Body of pancreas (tissue), 4 donors: Measurements from ENCODE around the gene NUDT1. TPM values are rescaled to one million over a fixed set of nuclear protein-coding genes. Genes with fewer than 3 reads are reported as not detected.
"Not testable (repeated sequence)": the region's sequence is repeated elsewhere in the genome, so short reads cannot be mapped to it uniquely, and the experiment has no call there.

ENCODE experiments used
- ATAC-seq: fragments of 150-250 bp; one replicate; pipeline ENCODE4 v1.9.1; 2016
- DNase-seq, 4 donors: peaks; one replicate each; pipeline ENCODE4 v3.0.0-alpha.2; 2019
- H3K27ac ChIP-seq, 4 donors: fragments of 200-600 bp; sonication (generic); 1 replicate in 3 of 4; 2 replicates in 1 of 4; pipeline versions ENCODE4 v1.5.1 to v1.6.1; 2016 to 2019; ENCODE audit warnings: mild to moderate bottlenecking in 1 of 4, mixed read lengths in 1 of 4, moderate library complexity in 1 of 4
- H3K27me3 ChIP-seq, 2 donors: fragments of 200-600 bp; sonication (generic); one replicate each; pipeline ENCODE4 v1.6.0; 2016; ENCODE audit warnings: mild to moderate bottlenecking in 1 of 2
- H3K36me3 ChIP-seq, 2 donors: fragments of 200-600 bp; sonication (generic); replicated peaks in 1 of 2; 2 replicates each; pipeline ENCODE4 v1.5.1; 2016; ENCODE audit warnings: low read depth in 2 of 2; ENCODE audit not compliant: insufficient read depth in 1 of 2
- H3K4me1 ChIP-seq: fragments of 200-600 bp; sonication (generic); one replicate; pipeline ENCODE4 v1.6.0; 2016
- H3K4me3 ChIP-seq, 2 donors: fragments of 200-600 bp; sonication (generic); 1 replicate in 1 of 2; 2 replicates in 1 of 2; pipeline ENCODE4 v1.5.1; 2016 to 2019
- H3K9me3 ChIP-seq, 3 donors: fragments of 200-600 bp; sonication (generic); 1 replicate in 2 of 3; 2 replicates in 1 of 3; pipeline ENCODE4 v1.5.1; 2016
- CTCF ChIP-seq, 7 experiments: fragments of 450-650 bp in 4 of 7; fragments of 200-600 bp in 3 of 7; sonication (generic) in 3 of 7; IDR thresholded peaks; one replicate each; pipeline ENCODE4 v1.5.1; 2016 to 2019; ENCODE audit warnings: antibody characterized with exemption in 7 of 7
- POLR2A ChIP-seq, 3 donors: fragments of 450-650 bp; IDR thresholded peaks; one replicate each; pipeline ENCODE4 v1.6.1; 2016; ENCODE audit warnings: antibody characterized with exemption in 3 of 3, mild to moderate bottlenecking in 2 of 3
- WGBS, 2 donors: methylation state at CpG; one replicate each; pipeline ENCODE4 v1.1.5; 2017; 5-methylcytosine and 5-hydroxymethylcytosine counted together
- intact Hi-C: fragments of 100-400 bp; cut with DNase I; formaldehyde crosslinking; loops from one replicate; pipeline ENCODE4 v1.15.1; 2023
- total RNA-seq, 2 donors: library from RNA; depleted of rRNA; stranded (reverse); fragments of >200 nt; gene quantifications; one replicate each; pipeline ENCODE4 v1.1.0, GENCODE V29; 2016

Gene NUDT1
- total RNA-seq, 2 donors from 2014 or later = 26.2 TPM; not detected in 1

- intact Hi-C loops = no loop called here
- H3K27ac ChIP-seq = no peak overlapping the region
- DNase-seq (no peak), ATAC-seq (no peak)
- peaks cover 0 to 4% of the 10 kb centered on the region in 2 donors for H3K36me3 ChIP-seq
- H3K9me3 ChIP-seq = no peaks in the 10 kb centered on the region
- no peaks in the 10 kb centered on the region for H3K27me3 ChIP-seq
- WGBS, 2 donors = 96% methylated on average over 17 to 22 of the region's 23 CpGs
- H3K4me3 ChIP-seq = no peak overlapping the region
- TF ChIP-seq CTCF (IDR thresholded peaks at IDR 0.05) = no peak
- no peaks in the 10 kb centered on the region for H3K4me1 ChIP-seq
Measured at GRCh38 chr7:2264158-2264557, 22.1 kb downstream of the NUDT1 start.

- H3K27me3 ChIP-seq = no peaks in the 10 kb centered on the region
- H3K4me3 ChIP-seq = no peak overlapping the region
- no peak for TF ChIP-seq CTCF (IDR thresholded peaks at IDR 0.05)
- ATAC-seq = no peak
- intact Hi-C loops = no loop called here
- WGBS, 2 donors = 77 to 79% methylated on average over 8 to 10 of the region's 10 CpGs
- no peaks in the 10 kb centered on the region for H3K4me1 ChIP-seq
- H3K36me3 ChIP-seq = peaks cover 0 to 4% of the 10 kb centered on the region in 2 donors
- no peaks in the 10 kb centered on the region for H3K9me3 ChIP-seq
- H3K27ac ChIP-seq = no peak overlapping the region
- no peak for DNase-seq
Measured at GRCh38 chr7:2266911-2267310, 24.9 kb downstream of the NUDT1 start.

- H3K27ac ChIP-seq, intact Hi-C loops, H3K36me3 ChIP-seq, H3K9me3 ChIP-seq, ATAC-seq, H3K4me3 ChIP-seq, H3K27me3 ChIP-seq, H3K4me1 ChIP-seq, DNase-seq: not testable (repeated sequence)
- 77 to 80% methylated on average over 8 to 15 of the region's 18 CpGs for WGBS, 2 donors
Measured at GRCh38 chr7:2269089-2269990, 27.3 kb downstream of the NUDT1 start.

- H3K27me3 ChIP-seq = no peaks in the 10 kb centered on the region
- no peak overlapping the region for H3K4me3 ChIP-seq
- H3K36me3 ChIP-seq = no peaks in the 10 kb centered on the region
- TF ChIP-seq CTCF (IDR thresholded peaks at IDR 0.05) (no peak), POLR2A (IDR thresholded peaks at IDR 0.05) (no peak)
- ATAC-seq (no peak), DNase-seq (no peak)
- H3K4me1 ChIP-seq = no peaks in the 10 kb centered on the region
- intact Hi-C loops = no loop called here
- H3K9me3 ChIP-seq = no peaks in the 10 kb centered on the region
- 91 to 96% methylated on average over 6 to 10 of the region's 10 CpGs for WGBS, 2 donors
- H3K27ac ChIP-seq = no peak overlapping the region
Measured at GRCh38 chr7:2269991-2270460, 28.0 kb downstream of the NUDT1 start.

GRCh38 chr7:2270495-2270894 is 28.5 kb downstream of the NUDT1 start:
- TF ChIP-seq CTCF (IDR thresholded peaks at IDR 0.05) (no peak), POLR2A (IDR thresholded peaks at IDR 0.05) (no peak)
- 80 to 82% methylated on average over 3 to 8 of the region's 8 CpGs for WGBS, 2 donors
- DNase-seq (no peak), ATAC-seq (no peak)
- Histone ChIP-seq H3K27me3 (no peaks in the 10 kb centered on the region), H3K9me3 (no peaks in the 10 kb centered on the region), H3K4me1 (no peaks in the 10 kb centered on the region), H3K36me3 (no peaks in the 10 kb centered on the region), H3K27ac (no peak overlapping the region), H3K4me3 (no peak overlapping the region)
- intact Hi-C loops = no loop called here
